ENCODE results near the gene FHAD1.

DNA sequence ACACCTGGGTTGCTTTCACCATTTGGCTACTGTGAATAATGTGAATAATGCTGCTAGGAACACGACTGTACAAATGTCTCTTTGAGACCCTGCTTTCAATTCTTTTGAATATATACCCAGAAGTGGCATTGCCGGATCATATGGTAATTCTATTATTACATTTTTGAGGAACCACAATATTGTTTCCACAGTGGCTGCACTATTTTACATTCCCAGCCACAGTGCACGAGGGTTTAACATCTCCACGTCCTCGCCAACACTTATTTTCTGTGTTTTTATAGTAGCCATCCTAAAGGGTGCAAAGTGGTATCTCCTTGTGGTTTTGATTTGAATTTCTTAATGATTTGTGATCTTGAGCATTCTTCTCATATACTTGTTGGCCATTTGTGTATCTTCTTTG lies 15.7 kb downstream of the FHAD1 start:
- TF ChIP-seq, protein P1, sequence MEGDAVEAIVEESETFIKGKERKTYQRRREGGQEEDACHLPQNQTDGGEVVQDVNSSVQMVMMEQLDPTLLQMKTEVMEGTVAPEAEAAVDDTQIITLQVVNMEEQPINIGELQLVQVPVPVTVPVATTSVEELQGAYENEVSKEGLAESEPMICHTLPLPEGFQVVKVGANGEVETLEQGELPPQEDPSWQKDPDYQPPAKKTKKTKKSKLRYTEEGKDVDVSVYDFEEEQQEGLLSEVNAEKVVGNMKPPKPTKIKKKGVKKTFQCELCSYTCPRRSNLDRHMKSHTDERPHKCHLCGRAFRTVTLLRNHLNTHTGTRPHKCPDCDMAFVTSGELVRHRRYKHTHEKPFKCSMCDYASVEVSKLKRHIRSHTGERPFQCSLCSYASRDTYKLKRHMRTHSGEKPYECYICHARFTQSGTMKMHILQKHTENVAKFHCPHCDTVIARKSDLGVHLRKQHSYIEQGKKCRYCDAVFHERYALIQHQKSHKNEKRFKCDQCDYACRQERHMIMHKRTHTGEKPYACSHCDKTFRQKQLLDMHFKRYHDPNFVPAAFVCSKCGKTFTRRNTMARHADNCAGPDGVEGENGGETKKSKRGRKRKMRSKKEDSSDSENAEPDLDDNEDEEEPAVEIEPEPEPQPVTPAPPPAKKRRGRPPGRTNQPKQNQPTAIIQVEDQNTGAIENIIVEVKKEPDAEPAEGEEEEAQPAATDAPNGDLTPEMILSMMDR (IDR thresholded peaks at IDR 0.05; ENCODE audit: poor library complexity) = no peak
- TF ChIP-seq EZH2 (IDR thresholded peaks at IDR 0.05; ENCODE audit: borderline replicate concordance) = no peak

All from hepatocyte (in vitro differentiated cells).